WTC11 (cell line): Measurements from ENCODE around the gene CDX2. TPM values are rescaled to one million over a fixed set of nuclear protein-coding genes. Genes with fewer than 3 reads are reported as not detected.

ENCODE experiments used
- ATAC-seq: fragments of 200-7000 bp; cut with Tn5 transposase; 2 replicates; pipeline ENCODE4 v1.10.0; 2021; ENCODE audit warnings: mild to moderate bottlenecking, moderate library complexity
- CTCF ChIA-PET: fragments of 300-600 bp; sonication (Branson Sonifier 250); formaldehyde crosslinking; loops from one replicate; lab custom pipeline; 2021; ENCODE audit warnings: antibody characterized with exemption; lab: Charles Lee
- POLR2A ChIA-PET: fragments of 350-600 bp; sonication (Branson Sonifier 250); formaldehyde crosslinking; loops from one replicate; lab custom pipeline; 2021; ENCODE audit warnings: antibody characterized with exemption; lab: Charles Lee
- DNase-seq: peaks from one replicate; pipeline ENCODE4 v3.0.0; 2021; ENCODE audit warnings: low spot score
- H3K27ac Mint-ChIP-seq: 2 replicates; pipeline ENCODE4 v1.8.0; 2021; ENCODE audit warnings: mixed read lengths
- H3K27me3 Mint-ChIP-seq: 2 replicates; pipeline ENCODE4 v1.8.0; 2021; ENCODE audit warnings: low read depth, mild to moderate bottlenecking, moderate library complexity, mixed read lengths
- H3K36me3 Mint-ChIP-seq: 2 replicates; pipeline ENCODE4 v1.8.0; 2021; ENCODE audit warnings: mixed read lengths
- H3K4me1 Mint-ChIP-seq: 2 replicates; pipeline ENCODE4 v1.8.0; 2022; ENCODE audit warnings: mixed read lengths
- H3K4me3 Mint-ChIP-seq: 2 replicates; pipeline ENCODE4 v1.8.0; 2021; ENCODE audit warnings: mild to moderate bottlenecking, moderate library complexity, mixed read lengths
- H3K9me3 Mint-ChIP-seq: 2 replicates; pipeline ENCODE4 v1.8.0; 2021; ENCODE audit warnings: mixed read lengths
- CREM ChIP-seq: sonication (generic); formaldehyde crosslinking; IDR thresholded peaks from 2 replicates; pipeline ENCODE4 v1.8.1; 2022; ENCODE audit warnings: mild to moderate bottlenecking, missing genetic modification reagents, moderate library complexity
- EMX1 ChIP-seq: fragments of 250-450 bp; sonication (Bioruptor Pico); IDR thresholded peaks from 2 replicates; pipeline ENCODE4 v1.8.0; 2021; ENCODE audit warnings: mild to moderate bottlenecking
- HMGXB4 ChIP-seq: sonication (generic); formaldehyde crosslinking; IDR thresholded peaks from 2 replicates; pipeline ENCODE4 v1.8.1; 2023; ENCODE audit warnings: mild to moderate bottlenecking, moderate library complexity, missing genetic modification reagents
- JAZF1 ChIP-seq: fragments of 250-450 bp; sonication (Bioruptor Pico); IDR thresholded peaks from 2 replicates; pipeline ENCODE4 v1.9.0; 2021; ENCODE audit warnings: moderate library complexity, mild to moderate bottlenecking, inconsistent platforms
- KAT7 ChIP-seq: sonication (generic); formaldehyde crosslinking; IDR thresholded peaks from 2 replicates; pipeline ENCODE4 v1.8.1; 2023; ENCODE audit warnings: missing genetic modification reagents, mild to moderate bottlenecking, borderline replicate concordance
- NR3C1 ChIP-seq: sonication (generic); formaldehyde crosslinking; conservative IDR thresholded peaks from 2 replicates; pipeline ENCODE4 v1.8.1; 2023; ENCODE audit warnings: low read depth, mild to moderate bottlenecking, missing genetic modification reagents
- PRRX2 ChIP-seq: fragments of 250-450 bp; sonication (Bioruptor Pico); IDR thresholded peaks from 2 replicates; pipeline ENCODE4 v1.8.0; 2021; ENCODE audit warnings: mild to moderate bottlenecking
- RORB ChIP-seq: fragments of 250-450 bp; sonication (Bioruptor Pico); IDR thresholded peaks from 2 replicates; pipeline ENCODE4 v1.9.0; 2021; ENCODE audit warnings: mild to moderate bottlenecking
- SMAD4 ChIP-seq: sonication (generic); formaldehyde crosslinking; IDR thresholded peaks from 2 replicates; pipeline ENCODE4 v1.8.0; 2022; ENCODE audit warnings: mild to moderate bottlenecking, missing genetic modification reagents
- ZNF317 ChIP-seq: sonication (generic); formaldehyde crosslinking; IDR thresholded peaks from 2 replicates; pipeline ENCODE4 v1.8.1; 2023; ENCODE audit warnings: low read depth, mild to moderate bottlenecking, moderate library complexity, missing genetic modification reagents, borderline replicate concordance
- ZNF425 ChIP-seq: fragments of 250-450 bp; sonication (Bioruptor Pico); conservative IDR thresholded peaks from 2 replicates; pipeline ENCODE4 v1.9.0; 2021; ENCODE audit warnings: mild to moderate bottlenecking
- ZNF671 ChIP-seq: fragments of 250-450 bp; sonication (Bioruptor Pico); IDR thresholded peaks from 2 replicates; pipeline ENCODE4 v1.8.0; 2021; ENCODE audit warnings: mild to moderate bottlenecking
- total RNA-seq: library from RNA; stranded (reverse); gene quantifications from 3 replicates; pipeline ENCODE4 v1.2.3, GENCODE V29; 2021
- TF ChIP-seq, protein P1 (sequence below): fragments of 250-450 bp; sonication (Bioruptor Pico); IDR thresholded peaks from 2 replicates; pipeline ENCODE4 v1.9.0; 2021; ENCODE audit warnings: moderate library complexity, mild to moderate bottlenecking, inconsistent platforms, borderline replicate concordance
- TF ChIP-seq, protein P2 (sequence below): sonication (generic); formaldehyde crosslinking; IDR thresholded peaks from 2 replicates; pipeline ENCODE4 v1.8.0; 2022; ENCODE audit warnings: mild to moderate bottlenecking, missing genetic modification reagents

CDX2 gene
- total RNA-seq, 1 experiment from 2014 or later = 0.44 TPM

- ChIA-PET POLR2A (no interaction called here), CTCF (interaction anchor here (1.0 to 4.3 kb wide), 4 partner anchors 32 to 96 kb away, joined by 3 to 35 read pairs (median 12); no protein-coding TSS in a partner anchor)
- ATAC-seq (0 out of 2 replicates have a peak, but pooled peaks have one; percentile 2), DNase-seq (peak; percentile 36)
- Mint-ChIP-seq H3K27ac (no peak overlapping the region), H3K4me1 (peaks cover 51% of the 10 kb centered on the region), H3K36me3 (peaks cover 6% of the 10 kb centered on the region; the same call in 1 of the 2 replicates), H3K9me3 (no peaks in the 10 kb centered on the region), H3K27me3 (peaks cover 99% of the 10 kb centered on the region), H3K4me3 (no peak overlapping the region; the same call in 1 of the 2 replicates)
- no peak for TF ChIP-seq EMX1 (CRISPR knock-in tag)
- no peak for TF ChIP-seq JAZF1 (CRISPR knock-in tag)
- TF ChIP-seq SMAD4 (CRISPR knock-in tag) = no peak
- no peak for TF ChIP-seq ZNF425 (CRISPR knock-in tag)
- no peak for TF ChIP-seq ZNF671 (CRISPR knock-in tag)
- TF ChIP-seq, protein P1, sequence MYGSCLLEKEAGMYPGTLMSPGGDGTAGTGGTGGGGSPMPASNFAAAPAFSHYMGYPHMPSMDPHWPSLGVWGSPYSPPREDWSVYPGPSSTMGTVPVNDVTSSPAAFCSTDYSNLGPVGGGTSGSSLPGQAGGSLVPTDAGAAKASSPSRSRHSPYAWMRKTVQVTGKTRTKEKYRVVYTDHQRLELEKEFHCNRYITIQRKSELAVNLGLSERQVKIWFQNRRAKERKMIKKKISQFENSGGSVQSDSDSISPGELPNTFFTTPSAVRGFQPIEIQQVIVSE (CRISPR knock-in tag) = no peak
- no peak for TF ChIP-seq KAT7 (CRISPR knock-in tag)
- no peak for TF ChIP-seq CREM (CRISPR knock-in tag)
- TF ChIP-seq ZNF317 (CRISPR knock-in tag) = no peak
- no peak for TF ChIP-seq NR3C1 (CRISPR knock-in tag)
- TF ChIP-seq RORB (CRISPR knock-in tag) = no peak
- TF ChIP-seq HMGXB4 (CRISPR knock-in tag) = no peak
Measured at GRCh38 chr13:27921961-27922882, 46.9 kb downstream of the CDX2 start.

- peaks cover 46% of the 10 kb centered on the region for H3K4me1 Mint-ChIP-seq
- no peak overlapping the region; the same call in 1 of the 2 replicates for H3K4me3 Mint-ChIP-seq
- ATAC-seq (no peak), DNase-seq (peak; percentile 28)
- POLR2A ChIA-PET = no interaction called here
- TF ChIP-seq PRRX2 (CRISPR knock-in tag) (no peak), HMGXB4 (CRISPR knock-in tag) (no peak)
- TF ChIP-seq, protein P2, sequence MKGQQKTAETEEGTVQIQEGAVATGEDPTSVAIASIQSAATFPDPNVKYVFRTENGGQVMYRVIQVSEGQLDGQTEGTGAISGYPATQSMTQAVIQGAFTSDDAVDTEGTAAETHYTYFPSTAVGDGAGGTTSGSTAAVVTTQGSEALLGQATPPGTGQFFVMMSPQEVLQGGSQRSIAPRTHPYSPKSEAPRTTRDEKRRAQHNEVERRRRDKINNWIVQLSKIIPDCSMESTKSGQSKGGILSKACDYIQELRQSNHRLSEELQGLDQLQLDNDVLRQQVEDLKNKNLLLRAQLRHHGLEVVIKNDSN (CRISPR knock-in tag) = no peak
- H3K36me3 Mint-ChIP-seq = peaks cover 4% of the 10 kb centered on the region; the same call in 1 of the 2 replicates
- peaks cover 99% of the 10 kb centered on the region for H3K27me3 Mint-ChIP-seq
- H3K27ac Mint-ChIP-seq = no peak overlapping the region
- no peaks in the 10 kb centered on the region for H3K9me3 Mint-ChIP-seq
- CTCF ChIA-PET = interaction anchor here (1.0 to 4.3 kb wide), 5 partner anchors 33 to 95 kb away, joined by 3 to 35 read pairs (median 7); no protein-coding TSS in a partner anchor
Measured at GRCh38 chr13:27921421-27921960, 47.6 kb downstream of the CDX2 start.
